Subcutaneous adipose tissue (tissue), 4 donors: ENCODE data around the gene MICU2. TPM values are rescaled to one million over a fixed set of nuclear protein-coding genes. Genes with fewer than 3 reads are reported as not detected.

Experiments
- total RNA-seq, 4 donors: library from RNA; depleted of rRNA; stranded (reverse); fragments of >200 nt; gene quantifications; one replicate each; pipeline ENCODE4 v1.1.0, GENCODE V29; 2016
- TF ChIP-seq, protein P1 (sequence below): fragments of 450-650 bp; IDR thresholded peaks from one replicate; pipeline ENCODE4 v1.5.1; 2016; ENCODE audit warnings: low read depth, mild to moderate bottlenecking, control low read depth, antibody characterized with exemption, moderate library complexity

MICU2 gene
- total RNA-seq, 4 donors from 2014 or later = 25.1 to 76.1 (median 40.5) TPM

DNA sequence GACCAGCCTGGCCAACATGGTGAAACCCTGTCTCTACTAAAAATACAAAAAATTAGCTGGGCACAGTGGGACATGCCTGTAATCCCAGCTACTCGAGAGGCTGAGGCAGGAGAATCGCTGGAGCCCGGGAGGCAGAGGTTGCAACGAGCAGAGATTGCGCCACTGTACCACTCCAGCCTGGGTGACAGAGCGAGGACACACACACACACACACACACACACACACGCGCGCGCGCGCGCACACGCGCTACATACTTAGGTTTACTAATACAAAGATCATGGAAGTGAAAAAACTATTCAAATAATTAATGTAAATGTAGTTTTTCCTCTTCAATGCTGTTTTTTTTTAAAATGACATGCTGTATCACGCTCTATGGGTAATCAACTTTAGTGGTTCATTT, 86.4 kb downstream of the MICU2 start:
- TF ChIP-seq, protein P1, sequence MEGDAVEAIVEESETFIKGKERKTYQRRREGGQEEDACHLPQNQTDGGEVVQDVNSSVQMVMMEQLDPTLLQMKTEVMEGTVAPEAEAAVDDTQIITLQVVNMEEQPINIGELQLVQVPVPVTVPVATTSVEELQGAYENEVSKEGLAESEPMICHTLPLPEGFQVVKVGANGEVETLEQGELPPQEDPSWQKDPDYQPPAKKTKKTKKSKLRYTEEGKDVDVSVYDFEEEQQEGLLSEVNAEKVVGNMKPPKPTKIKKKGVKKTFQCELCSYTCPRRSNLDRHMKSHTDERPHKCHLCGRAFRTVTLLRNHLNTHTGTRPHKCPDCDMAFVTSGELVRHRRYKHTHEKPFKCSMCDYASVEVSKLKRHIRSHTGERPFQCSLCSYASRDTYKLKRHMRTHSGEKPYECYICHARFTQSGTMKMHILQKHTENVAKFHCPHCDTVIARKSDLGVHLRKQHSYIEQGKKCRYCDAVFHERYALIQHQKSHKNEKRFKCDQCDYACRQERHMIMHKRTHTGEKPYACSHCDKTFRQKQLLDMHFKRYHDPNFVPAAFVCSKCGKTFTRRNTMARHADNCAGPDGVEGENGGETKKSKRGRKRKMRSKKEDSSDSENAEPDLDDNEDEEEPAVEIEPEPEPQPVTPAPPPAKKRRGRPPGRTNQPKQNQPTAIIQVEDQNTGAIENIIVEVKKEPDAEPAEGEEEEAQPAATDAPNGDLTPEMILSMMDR = no peak

DNA sequence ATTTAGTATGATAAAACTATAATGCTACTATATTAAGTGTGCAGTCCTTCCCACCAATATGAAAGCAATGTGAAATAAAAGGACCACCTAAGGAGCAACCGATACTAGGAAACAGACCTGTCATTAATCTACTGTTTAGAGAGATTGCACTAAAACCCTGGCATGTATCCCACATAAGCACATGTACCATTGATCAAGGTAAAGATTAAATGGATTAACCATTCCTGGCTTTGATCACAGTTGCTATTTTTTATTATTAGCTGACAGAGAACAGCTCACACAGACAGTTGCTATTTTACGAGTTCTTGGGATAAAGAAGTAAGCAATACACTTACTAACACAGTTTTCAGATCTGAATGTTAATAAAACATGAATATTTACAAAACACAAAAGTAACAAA, 87.2 kb downstream of the MICU2 start:
- TF ChIP-seq, protein P1 = no peak

DNA sequence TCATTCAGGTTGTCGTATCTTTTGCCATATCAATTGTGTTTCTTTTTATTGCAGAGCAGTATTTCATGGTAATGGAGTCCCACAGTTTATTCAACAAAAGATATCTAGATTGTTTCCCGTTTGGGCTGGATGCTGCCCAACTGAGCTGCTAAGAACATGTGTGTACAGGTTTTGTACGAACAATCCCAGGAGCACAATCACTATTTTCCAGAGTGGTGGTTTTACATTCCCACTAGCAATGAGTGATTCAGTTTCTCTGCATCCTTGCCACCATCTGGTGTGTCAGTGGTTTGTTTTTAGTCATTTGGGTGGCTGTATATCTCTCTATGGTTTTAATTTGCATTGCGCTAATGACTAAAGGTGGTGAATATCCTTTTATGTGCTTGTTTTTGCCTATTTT, 92.1 kb downstream of the MICU2 start:
- TF ChIP-seq, protein P1 = no peak

DNA sequence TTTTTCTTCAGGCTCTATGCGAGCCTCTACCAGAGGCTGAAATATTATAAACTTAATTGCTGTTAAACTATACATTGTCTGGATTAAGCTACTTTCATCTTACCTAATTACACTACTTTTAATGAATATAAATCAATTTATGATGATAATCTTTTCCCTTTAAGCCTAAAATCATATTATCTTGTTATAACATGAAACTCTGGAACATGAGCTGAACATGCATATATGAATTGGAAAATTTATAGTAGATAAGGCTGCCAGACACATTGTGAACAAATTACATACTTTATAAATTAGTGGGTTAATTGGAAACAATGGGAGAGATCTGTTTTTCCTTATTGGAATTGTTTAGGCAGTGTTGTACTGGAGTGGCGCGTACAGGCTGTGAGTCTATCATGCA, 99.6 kb downstream of the MICU2 start:
- TF ChIP-seq, protein P1 = no peak

DNA sequence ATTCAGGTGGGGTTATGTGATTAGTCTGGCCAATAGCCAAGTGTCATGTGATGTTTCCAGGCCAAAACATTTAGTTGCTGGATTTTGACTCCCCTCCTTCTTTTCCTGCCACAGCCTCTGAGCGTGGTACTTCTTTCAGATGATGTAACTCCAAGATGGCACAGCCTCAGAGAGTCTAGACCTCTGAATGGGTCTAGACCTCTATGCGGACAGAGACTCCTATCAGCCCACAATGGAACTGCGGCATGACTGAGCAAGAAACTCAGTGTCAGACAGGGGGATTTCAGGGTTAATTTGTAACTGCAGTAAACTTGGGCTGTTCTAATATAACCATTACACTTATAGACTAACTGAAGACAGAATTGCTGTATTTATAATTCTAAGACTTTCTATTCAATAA, 102.3 kb downstream of the MICU2 start:
- TF ChIP-seq, protein P1 = no peak

DNA sequence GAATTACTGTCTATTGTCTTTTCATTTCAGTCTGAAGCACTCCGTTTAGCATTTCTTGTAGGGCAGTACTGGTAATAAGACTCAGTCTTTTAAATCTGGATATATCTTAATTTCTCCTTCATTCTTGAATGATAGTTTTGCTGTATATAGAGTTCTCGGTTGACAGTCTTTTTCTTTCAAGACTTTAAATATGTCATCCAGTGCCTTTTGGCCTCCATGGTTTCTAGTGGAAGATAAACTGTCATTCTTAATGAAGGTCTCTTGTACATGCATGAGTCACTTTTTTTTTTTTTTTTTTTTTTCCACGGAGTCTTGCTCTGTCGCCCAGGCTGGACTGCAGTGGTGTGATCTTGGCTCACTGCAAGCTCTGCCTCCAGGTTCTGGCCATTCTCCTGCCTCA, 117.6 kb downstream of the MICU2 start:
- TF ChIP-seq, protein P1 = no peak

DNA sequence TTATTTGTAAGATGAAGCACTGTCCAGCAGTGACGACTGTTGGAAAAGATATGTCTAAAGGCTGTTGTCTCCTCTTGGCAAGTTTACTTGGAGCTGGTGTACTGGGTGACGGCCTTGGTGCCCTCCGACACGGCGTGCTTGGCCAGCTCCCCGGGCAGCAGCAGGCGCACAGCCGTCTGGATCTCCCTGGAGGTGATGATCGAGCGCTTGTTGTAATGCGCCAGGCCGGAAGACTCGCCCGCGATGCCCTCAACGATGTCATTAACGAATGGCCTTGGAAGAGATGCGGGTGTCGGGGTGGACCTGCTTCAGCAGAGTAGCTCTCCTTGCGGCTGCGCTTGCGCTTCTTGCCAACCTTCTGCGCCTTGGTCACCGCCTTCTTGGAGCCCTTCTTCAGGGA, 120.2 kb downstream of the MICU2 start:
- TF ChIP-seq, protein P1 = no peak

DNA sequence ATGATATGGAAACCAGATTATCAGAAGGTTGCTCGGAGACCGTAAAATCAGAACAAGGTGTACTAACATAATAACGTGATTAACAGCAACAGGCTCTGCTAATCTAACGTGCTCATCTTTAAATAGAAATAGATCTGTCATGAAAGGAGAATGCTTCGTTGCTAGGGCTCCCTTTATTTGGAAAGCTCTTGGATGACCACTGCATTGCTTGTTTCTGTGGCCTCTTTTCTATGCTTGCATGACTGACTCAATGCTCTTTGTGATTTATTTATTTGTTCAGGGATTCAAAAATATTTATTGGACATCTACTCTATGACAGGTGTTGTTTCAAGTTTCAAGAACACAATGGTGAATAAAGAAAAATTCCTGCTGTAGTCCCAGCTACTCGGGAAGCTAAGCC, 122.6 kb downstream of the MICU2 start:
- TF ChIP-seq, protein P1 = no peak
